GM23248 (cell line): ENCODE results near the gene KIFAP3. TPM values are rescaled to one million over a fixed set of nuclear protein-coding genes. Genes with fewer than 3 reads are reported as not detected.
"Not testable (repeated sequence)": the region's sequence is repeated elsewhere in the genome, so short reads cannot be mapped to it uniquely, and the experiment has no call there.

Experiments used
- DNase-seq: peaks from one replicate; pipeline ENCODE4 v3.0.0-alpha.2; 2015
- H2AFZ ChIP-seq: fragments of 200-600 bp; sonication (generic); 2 replicates; pipeline ENCODE4 v1.6.1; 2016; ENCODE audit warnings: antibody characterized with exemption
- H3F3A ChIP-seq: fragments of 200-600 bp; sonication (generic); 2 replicates; pipeline ENCODE4 v1.6.1; 2016; ENCODE audit warnings: mild to moderate bottlenecking, antibody characterized with exemption, mixed run types; ENCODE audit not compliant: insufficient read depth
- H3K27ac ChIP-seq: fragments of 200-600 bp; sonication (generic); 2 replicates; pipeline ENCODE4 v1.5.1; 2016; ENCODE audit warnings: mild to moderate bottlenecking
- H3K27me3 ChIP-seq: fragments of 200-600 bp; sonication (generic); replicated peaks from 2 replicates; pipeline ENCODE4 v1.6.1; 2016; ENCODE audit warnings: mild to moderate bottlenecking; ENCODE audit not compliant: insufficient read depth
- H3K36me3 ChIP-seq: fragments of 200-600 bp; sonication (generic); 2 replicates; pipeline ENCODE4 v1.6.1; 2016; ENCODE audit warnings: low read depth, mild to moderate bottlenecking
- H3K4me1 ChIP-seq: fragments of 200-600 bp; sonication (generic); 2 replicates; pipeline ENCODE4 v1.6.1; 2016; ENCODE audit warnings: mild to moderate bottlenecking; ENCODE audit not compliant: insufficient read depth
- H3K4me2 ChIP-seq: fragments of 200-600 bp; sonication (generic); one replicate; pipeline ENCODE4 v1.6.1; 2016; ENCODE audit warnings: mild to moderate bottlenecking; ENCODE audit not compliant: unreplicated experiment
- H3K4me3 ChIP-seq: fragments of 200-600 bp; sonication (generic); 2 replicates; pipeline ENCODE4 v1.5.1; 2016; ENCODE audit warnings: mild to moderate bottlenecking
- H3K79me2 ChIP-seq: fragments of 200-600 bp; sonication (generic); 2 replicates; pipeline ENCODE4 v1.6.1; 2016; ENCODE audit warnings: mild to moderate bottlenecking; ENCODE audit not compliant: insufficient read depth
- H3K9ac ChIP-seq: fragments of 200-600 bp; sonication (generic); 2 replicates; pipeline ENCODE4 v1.6.1; 2016; ENCODE audit warnings: mild to moderate bottlenecking
- H3K9me2 ChIP-seq: fragments of 200-600 bp; sonication (generic); 2 replicates; pipeline ENCODE4 v1.6.1; 2016; ENCODE audit warnings: mixed run types, mild to moderate bottlenecking, moderate library complexity; ENCODE audit not compliant: insufficient read depth
- H3K9me3 ChIP-seq: fragments of 200-600 bp; sonication (generic); one replicate; pipeline ENCODE4 v1.6.1; 2017; ENCODE audit warnings: low read depth
- H4K20me1 ChIP-seq: fragments of 200-600 bp; sonication (generic); 2 replicates; pipeline ENCODE4 v1.6.0; 2016; ENCODE audit not compliant: insufficient read depth
- EZH2 ChIP-seq: fragments of 200-600 bp; sonication (generic); IDR thresholded peaks from 2 replicates; pipeline ENCODE4 v1.6.1; 2018; ENCODE audit warnings: antibody characterized with exemption, mild to moderate bottlenecking; ENCODE audit not compliant: insufficient read depth, poor library complexity, severe bottlenecking
- EZH2phosphoT487 ChIP-seq: fragments of 200-600 bp; sonication (generic); IDR thresholded peaks from 2 replicates; pipeline ENCODE4 v1.6.1; 2018; ENCODE audit warnings: antibody characterized with exemption, moderate library complexity, mild to moderate bottlenecking, low read depth; ENCODE audit not compliant: insufficient read depth
- WGBS, 2 experiments: methylation state at CpG; one replicate each; pipeline ENCODE4 v1.1.6; 2015 to 2017; ENCODE audit warnings: low lambda C conversion rate in 2 of 2, low coverage in 1 of 2; ENCODE audit errors: missing lambda C conversion rate in 2 of 2; 5-methylcytosine and 5-hydroxymethylcytosine counted together
- in situ Hi-C: fragments of 300-500 bp; cut with MboI; formaldehyde crosslinking; loops from 2 replicates; pipeline ENCODE4 v1.15.0; 2020
- polyA plus RNA-seq: library from polyadenylated mRNA; unstranded; fragments of >200 nt; fragmentation: Nextera tagmentation; extraction: Ambion mirVana; gene quantifications from 2 replicates; pipeline ENCODE4 v1.2.1, GENCODE V29; 2016
- total RNA-seq: library from RNA; depleted of rRNA; stranded (reverse); fragments of >200 nt; shearing (Covaris generic); gene quantifications from 2 replicates; pipeline ENCODE4 v1.2.3, GENCODE V29; 2014

KIFAP3 gene
- total and polyA plus RNA-seq, 2 experiments from 2014 or later, result 23.1 to 30.7 TPM

DNA sequence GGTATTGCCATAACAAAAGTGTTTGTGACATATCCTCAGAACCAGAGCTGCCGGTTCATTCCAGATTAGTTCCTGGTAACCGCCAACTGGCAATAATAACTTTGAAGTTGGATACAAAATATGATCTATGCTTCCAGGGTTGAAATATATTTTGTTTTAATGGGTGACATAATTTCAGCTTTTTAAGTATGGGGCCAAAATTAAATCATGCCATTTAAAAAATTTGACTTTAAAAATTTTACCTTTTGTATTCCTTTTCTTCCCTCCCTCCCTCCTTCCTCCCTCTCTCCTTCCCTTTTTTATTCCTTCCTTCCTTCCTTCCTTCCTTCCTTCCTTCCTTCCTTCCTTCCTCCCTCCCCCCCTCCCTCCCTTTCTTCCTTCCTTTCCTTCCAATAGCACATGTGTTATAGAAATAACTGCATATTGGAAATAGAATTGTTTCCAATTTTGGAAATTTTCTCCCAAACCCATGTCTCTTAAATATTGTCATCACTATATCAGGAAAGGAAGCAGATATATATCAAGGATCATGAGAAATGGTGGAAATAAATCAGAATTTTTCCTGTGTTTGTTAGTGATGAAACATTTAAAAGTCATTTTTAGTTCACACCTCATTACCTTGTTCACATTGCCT, 12.0 kb upstream of the KIFAP3 start:
- no peak overlapping the region for H3K4me2 ChIP-seq
- no peaks in the 10 kb centered on the region for H3K9me3 ChIP-seq
- no peak overlapping the region for H3K27ac ChIP-seq
- H3K36me3 ChIP-seq, result no peaks in the 10 kb centered on the region
- H3K79me2 ChIP-seq, result no peaks in the 10 kb centered on the region
- H3K9me2 ChIP-seq, result no peaks in the 10 kb centered on the region
- in situ Hi-C loops, result no loop called here
- H3K4me3 ChIP-seq, result no peak overlapping the region
- no peak overlapping the region for H2AFZ ChIP-seq
- no peaks in the 10 kb centered on the region; the same call in 1 of the 2 replicates for H3F3A ChIP-seq
- DNase-seq, result no peak
- TF ChIP-seq EZH2phosphoT487, result no peak
- TF ChIP-seq EZH2, result no peak
- H3K9ac ChIP-seq, result no peak overlapping the region
- WGBS, 2 experiments, result 52 to 55% methylated on average over 2 of the region's 2 CpGs
- no peaks in the 10 kb centered on the region for H3K4me1 ChIP-seq
- no peaks in the 10 kb centered on the region for H3K27me3 ChIP-seq
- H4K20me1 ChIP-seq, result no peaks in the 10 kb centered on the region

DNA sequence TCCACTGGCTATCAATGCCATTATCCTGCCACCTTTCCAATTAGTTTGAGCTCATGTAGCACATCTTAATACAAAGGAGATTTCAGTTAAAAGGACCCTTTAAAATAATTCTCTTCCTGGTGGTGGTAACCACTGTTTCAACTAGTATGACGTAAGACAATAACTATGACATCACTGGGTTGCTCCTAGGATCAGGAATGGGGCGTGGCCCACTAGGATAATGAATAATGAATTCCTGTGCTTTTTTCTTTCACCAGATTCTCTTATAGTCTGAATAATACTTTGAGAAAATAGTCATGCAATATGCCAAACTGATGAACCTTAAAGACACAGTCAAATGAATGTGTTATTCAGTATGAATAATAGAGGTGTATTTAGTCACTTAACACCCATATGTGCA, 10.6 kb upstream of the KIFAP3 start:
- no peaks in the 10 kb centered on the region; the same call in 1 of the 2 replicates for H3F3A ChIP-seq
- no peaks in the 10 kb centered on the region for H3K9me2 ChIP-seq
- H3K36me3 ChIP-seq, result no peaks in the 10 kb centered on the region
- H2AFZ ChIP-seq, result no peak overlapping the region
- in situ Hi-C loops, result no loop called here
- H3K27me3 ChIP-seq, result no peaks in the 10 kb centered on the region
- 67 to 80% methylated on average over 2 of the region's 2 CpGs for WGBS, 2 experiments
- H3K4me1 ChIP-seq, result no peaks in the 10 kb centered on the region
- H3K27ac ChIP-seq, result no peak overlapping the region
- no peak for TF ChIP-seq EZH2phosphoT487
- no peak for TF ChIP-seq EZH2
- H4K20me1 ChIP-seq, result no peaks in the 10 kb centered on the region
- H3K9me3 ChIP-seq, result no peaks in the 10 kb centered on the region
- no peak overlapping the region for H3K4me2 ChIP-seq
- peak; percentile 63 for DNase-seq
- no peaks in the 10 kb centered on the region for H3K79me2 ChIP-seq
- H3K9ac ChIP-seq, result no peak overlapping the region
- H3K4me3 ChIP-seq, result no peak overlapping the region

DNA sequence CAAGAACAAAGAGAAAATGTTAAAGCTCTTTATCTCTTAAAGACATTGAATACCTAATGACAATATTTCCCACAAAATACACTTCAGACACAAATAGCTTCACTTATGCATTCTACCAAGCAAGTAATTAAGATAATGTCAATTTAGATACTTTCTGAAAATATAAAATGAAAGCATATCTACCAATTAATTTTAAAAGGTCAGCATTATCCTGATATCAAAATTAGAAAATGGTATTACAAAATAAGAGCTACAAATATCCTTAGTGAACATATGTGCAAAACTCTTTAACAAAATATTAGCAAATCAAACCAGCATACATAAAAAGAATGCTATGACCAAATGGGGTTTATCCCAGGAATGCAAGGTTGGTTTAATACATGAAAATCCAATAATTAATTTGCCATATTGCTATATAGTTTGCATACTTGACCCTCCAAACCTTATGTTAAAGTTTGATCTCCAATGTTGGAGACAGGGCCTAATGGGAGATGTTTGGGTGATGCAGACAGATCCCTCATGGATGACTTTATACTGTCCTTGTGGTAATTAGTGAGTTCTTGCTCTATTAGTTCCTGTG, 4.2 kb upstream of the KIFAP3 start:
- no peak overlapping the region for H2AFZ ChIP-seq
- peaks cover 6% of the 10 kb centered on the region for H3K79me2 ChIP-seq
- H3K36me3 ChIP-seq, result no peaks in the 10 kb centered on the region
- TF ChIP-seq EZH2 (no peak), EZH2phosphoT487 (no peak)
- no peak overlapping the region for H3K4me2 ChIP-seq
- DNase-seq, result no peak
- H3K27me3 ChIP-seq, result no peaks in the 10 kb centered on the region
- no peaks in the 10 kb centered on the region for H4K20me1 ChIP-seq
- H3K9ac ChIP-seq, result no peak overlapping the region
- no peak overlapping the region for H3K4me3 ChIP-seq
- no peak overlapping the region for H3K27ac ChIP-seq
- no peaks in the 10 kb centered on the region for H3K9me2 ChIP-seq
- in situ Hi-C loops, result no loop called here
- H3F3A ChIP-seq, result no peaks in the 10 kb centered on the region
- 0 out of 2 replicates have a peak, but pooled peaks cover 5% of the 10 kb centered on the region for H3K4me1 ChIP-seq
- H3K9me3 ChIP-seq, result no peaks in the 10 kb centered on the region

DNA sequence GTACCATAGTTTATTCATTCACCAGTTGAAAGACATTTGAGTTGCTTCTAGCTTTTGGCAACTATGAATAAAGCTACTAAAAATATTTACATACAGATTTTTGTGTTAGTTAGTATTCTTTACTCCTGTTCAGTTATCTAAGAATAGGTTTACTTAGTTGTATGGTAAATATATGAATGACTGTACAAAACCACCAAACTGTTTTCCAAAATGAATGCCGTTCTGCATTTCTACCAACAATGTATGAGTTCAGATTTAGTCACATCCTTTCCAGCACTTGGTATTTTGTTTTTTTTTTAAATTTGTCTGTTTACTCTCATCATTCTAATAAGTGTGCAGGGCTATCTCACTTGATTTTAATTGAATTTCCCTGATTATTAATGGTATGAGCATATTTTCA, 3.4 kb upstream of the KIFAP3 start:
- Histone ChIP-seq H3K9me2 (no peaks in the 10 kb centered on the region), H2AFZ (no peak overlapping the region), H3K4me3 (no peak overlapping the region), H3K9ac (no peak overlapping the region), H3K27me3 (no peaks in the 10 kb centered on the region), H3K79me2 (peaks cover 14% of the 10 kb centered on the region), H3F3A (no peaks in the 10 kb centered on the region), H4K20me1 (no peaks in the 10 kb centered on the region), H3K27ac (no peak overlapping the region), H3K36me3 (no peaks in the 10 kb centered on the region), H3K9me3 (no peaks in the 10 kb centered on the region), H3K4me2 (no peak overlapping the region), H3K4me1 (peaks cover 13% of the 10 kb centered on the region; the same call in 1 of the 2 replicates)
- no peak for DNase-seq
- no peak for TF ChIP-seq EZH2
- no peak for TF ChIP-seq EZH2phosphoT487
- WGBS, 2 experiments, result 19 to 22% methylated on average over 1 of the region's 1 CpG
- in situ Hi-C loops, result no loop called here

DNA sequence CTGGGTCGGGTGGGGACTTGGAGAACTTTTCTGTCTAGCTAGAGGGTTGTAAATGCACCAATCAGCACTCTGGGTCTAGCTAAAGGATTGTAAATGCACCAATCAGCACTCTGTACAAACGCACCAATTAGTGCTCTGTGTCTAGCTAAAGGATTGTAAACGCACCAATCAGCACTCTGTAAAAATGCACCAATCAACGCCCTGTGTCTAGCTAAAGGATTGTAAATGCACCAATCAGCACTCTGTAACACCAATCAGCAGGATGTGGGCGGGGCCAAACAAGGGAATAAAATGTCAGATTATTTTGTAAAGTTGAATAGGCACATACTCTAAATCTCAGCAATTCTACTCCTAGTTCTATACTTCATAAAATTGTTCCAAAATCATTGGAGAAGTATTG, 2.5 kb upstream of the KIFAP3 start:
- H3F3A ChIP-seq, H3K9ac ChIP-seq, H3K9me2 ChIP-seq, H3K36me3 ChIP-seq, H4K20me1 ChIP-seq, H3K27ac ChIP-seq, H3K4me3 ChIP-seq, in situ Hi-C loops, H3K9me3 ChIP-seq, H3K27me3 ChIP-seq, H2AFZ ChIP-seq, DNase-seq, H3K4me2 ChIP-seq: not testable (repeated sequence)
- Histone ChIP-seq H3K79me2 (peaks cover 24% of the 10 kb centered on the region), H3K4me1 (peaks cover 17% of the 10 kb centered on the region; the same call in 1 of the 2 replicates)
- WGBS, 2 experiments, result 58 to 64% methylated on average over 5 of the region's 5 CpGs
